Fibroblast of lung (primary cell): ENCODE results near the gene ZC3H7B. TPM values are rescaled to one million over a fixed set of nuclear protein-coding genes. Genes with fewer than 3 reads are reported as not detected.

ENCODE experiments used
- DNase-seq, 2 donors: peaks; one replicate each; pipeline versions ENCODE4 v3.0.0 to v3.0.0-alpha.2; 2010; ENCODE audit warnings: low read depth in 2 of 2
- H2AFZ ChIP-seq: 2 replicates; pipeline ENCODE4 v1.5.1; 2012; ENCODE audit warnings: low read length, control low read depth, inconsistent platforms
- H3K27ac ChIP-seq: 2 replicates; pipeline ENCODE4 v1.5.1; 2011; ENCODE audit warnings: low read length, control low read depth; ENCODE audit not compliant: insufficient read depth
- H3K27me3 ChIP-seq: 2 replicates; pipeline ENCODE4 v1.5.1; 2011; ENCODE audit warnings: mild to moderate bottlenecking, low read length; ENCODE audit not compliant: control insufficient read depth, insufficient read depth
- H3K36me3 ChIP-seq: 2 replicates; pipeline ENCODE4 v1.5.1; 2011; ENCODE audit warnings: low read length; ENCODE audit not compliant: control insufficient read depth, insufficient read depth
- H3K4me1 ChIP-seq: 2 replicates; pipeline ENCODE4 v1.5.1; 2011; ENCODE audit warnings: low read length; ENCODE audit not compliant: control insufficient read depth, insufficient read depth; ENCODE audit errors: extremely low read depth
- H3K4me2 ChIP-seq: 2 replicates; pipeline ENCODE4 v1.5.1; 2011; ENCODE audit warnings: low read length, control low read depth; ENCODE audit not compliant: insufficient read depth; ENCODE audit errors: extremely low read depth
- H3K4me3 ChIP-seq, 4 experiments: fragments of 200-600 bp in 1 of 4; sonication (generic) in 1 of 4; replicated peaks in 1 of 4; 2 replicates each; pipeline ENCODE4 v1.5.1; 2011 to 2016; ENCODE audit warnings: low read length in 4 of 4, low read depth in 3 of 4, mild to moderate bottlenecking in 3 of 4, control low read depth in 2 of 4, inconsistent platforms in 1 of 4, mixed read lengths in 1 of 4; ENCODE audit not compliant: insufficient read depth in 1 of 4; ENCODE audit errors: control extremely low read depth in 1 of 4
- H3K79me2 ChIP-seq: 2 replicates; pipeline ENCODE4 v1.5.1; 2012; ENCODE audit warnings: mild to moderate bottlenecking, low read length, inconsistent platforms; ENCODE audit not compliant: control insufficient read depth, insufficient read depth
- H3K9ac ChIP-seq: 2 replicates; pipeline ENCODE4 v1.5.1; 2011; ENCODE audit warnings: mild to moderate bottlenecking, low read length, control low read depth; ENCODE audit not compliant: insufficient read depth
- H3K9me3 ChIP-seq: 2 replicates; pipeline ENCODE4 v1.5.1; 2012; ENCODE audit warnings: low read depth, low read length; ENCODE audit not compliant: control insufficient read depth, insufficient read depth
- H4K20me1 ChIP-seq: 2 replicates; pipeline ENCODE4 v1.5.1; 2011; ENCODE audit warnings: low read length; ENCODE audit not compliant: control insufficient read depth, insufficient read depth; ENCODE audit errors: extremely low read depth
- CTCF ChIP-seq, 2 donors: IDR thresholded peaks in 1 of 2; conservative IDR thresholded peaks in 1 of 2; 1 replicate in 1 of 2; 2 replicates in 1 of 2; pipeline ENCODE4 v1.5.1; 2011 to 2012; ENCODE audit warnings: low read length in 2 of 2, control low read depth in 1 of 2, inconsistent platforms in 1 of 2, low read depth in 1 of 2, mild to moderate bottlenecking in 1 of 2
- EZH2 ChIP-seq: IDR thresholded peaks from 2 replicates; pipeline ENCODE4 v1.5.1; 2012; ENCODE audit warnings: low read length, control low read depth, mild to moderate bottlenecking; ENCODE audit errors: missing control alignments
- polyA plus RNA-seq, 2 donors: library from polyadenylated mRNA; depleted of rRNA in 1 of 2; stranded (reverse) in 1 of 2; unstranded in 1 of 2; fragments of >200 nt; gene quantifications; 2 replicates each; pipeline ENCODE4 v1.2.1, GENCODE V29; 2011 to 2012; ENCODE audit warnings: missing spikeins in 1 of 2
- total RNA-seq: library from RNA; depleted of rRNA; stranded (reverse); fragments of >200 nt; gene quantifications from 2 replicates; pipeline ENCODE4 v1.2.1, GENCODE V29; 2014

ZC3H7B gene
- total and polyA plus RNA-seq, 2 donors (not counting 1 experiment from before 2014, with no cell fraction given), result 30.6 to 64.4 TPM

GRCh38 chr22:41387341-41387740 is 86.0 kb downstream of the ZC3H7B start:
- TF ChIP-seq CTCF (conservative IDR thresholded peaks at IDR 0.05 in 1 of 2, IDR thresholded peaks at IDR 0.05 in 1 of 2; ENCODE audit: low read depth in 1 of 2, low read length in 2 of 2) (no peak), EZH2 (no peak)
- H2AFZ ChIP-seq, result no peak overlapping the region
- H3K36me3 ChIP-seq, result peaks cover 8% of the 10 kb centered on the region
- no peak overlapping the region for H3K27ac ChIP-seq
- H3K27me3 ChIP-seq, result no peaks in the 10 kb centered on the region
- no peaks in the 10 kb centered on the region for H4K20me1 ChIP-seq
- H3K9ac ChIP-seq, result no peak overlapping the region
- no peak for DNase-seq
- H3K79me2 ChIP-seq, result peaks cover 4% of the 10 kb centered on the region
- H3K4me1 ChIP-seq, result no peaks in the 10 kb centered on the region
- H3K4me2 ChIP-seq, result no peak overlapping the region
- no peak overlapping the region for H3K4me3 ChIP-seq
- H3K9me3 ChIP-seq, result no peaks in the 10 kb centered on the region

DNA sequence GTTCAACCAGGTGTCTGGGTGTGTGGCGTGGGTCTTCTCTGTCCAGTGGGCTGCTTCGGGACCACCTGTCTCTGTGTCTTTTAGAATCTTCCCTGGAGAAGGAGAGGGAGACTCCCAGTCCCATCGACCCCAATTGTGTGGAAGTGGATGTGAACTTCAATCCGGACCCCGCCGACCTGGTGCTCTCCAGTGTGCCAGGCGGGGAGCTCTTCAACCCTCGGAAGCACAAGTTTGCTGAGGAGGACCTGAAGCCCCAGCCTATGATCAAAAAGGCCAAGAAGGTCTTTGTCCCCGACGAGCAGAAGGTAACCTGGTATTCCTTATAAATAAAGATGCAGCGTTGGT is 92.7 kb downstream of the ZC3H7B start:
- Histone ChIP-seq H3K27me3 (no peaks in the 10 kb centered on the region), H4K20me1 (no peaks in the 10 kb centered on the region), H3K4me1 (no peaks in the 10 kb centered on the region), H3K9ac (no peak overlapping the region), H3K4me3 (no peak overlapping the region), H2AFZ (no peak overlapping the region), H3K9me3 (no peaks in the 10 kb centered on the region), H3K4me2 (peak overlapping the region; percentile 13), H3K27ac (no peak overlapping the region), H3K36me3 (peaks cover 7% of the 10 kb centered on the region), H3K79me2 (no peaks in the 10 kb centered on the region)
- TF ChIP-seq EZH2, result no peak
- no peak for TF ChIP-seq CTCF (conservative IDR thresholded peaks at IDR 0.05 in 1 of 2, IDR thresholded peaks at IDR 0.05 in 1 of 2; ENCODE audit: low read depth in 1 of 2, low read length in 2 of 2)
- no peak for DNase-seq

- TF ChIP-seq EZH2, result no peak
- TF ChIP-seq CTCF (conservative IDR thresholded peaks at IDR 0.05 in 1 of 2, IDR thresholded peaks at IDR 0.05 in 1 of 2; ENCODE audit: low read depth in 1 of 2, low read length in 2 of 2), result no peak
- H3K79me2 ChIP-seq, result no peaks in the 10 kb centered on the region
- H3K36me3 ChIP-seq, result peaks cover 5% of the 10 kb centered on the region
- no peak overlapping the region for H3K27ac ChIP-seq
- H3K4me2 ChIP-seq, result no peak overlapping the region
- no peaks in the 10 kb centered on the region for H4K20me1 ChIP-seq
- no peak for DNase-seq
- no peak overlapping the region for H3K9ac ChIP-seq
- no peak overlapping the region for H2AFZ ChIP-seq
- no peaks in the 10 kb centered on the region for H3K4me1 ChIP-seq
- H3K27me3 ChIP-seq, result no peaks in the 10 kb centered on the region
- H3K9me3 ChIP-seq, result no peaks in the 10 kb centered on the region
- H3K4me3 ChIP-seq, result no peak overlapping the region
These were observed 94.4 kb downstream of the ZC3H7B start for GRCh38 chr22:41395531-41396240.
